Astrocyte (in vitro differentiated cells and primary cell): Measurements from ENCODE around the gene KRT26.

ENCODE experiments used
- CTCF ChIP-seq: IDR thresholded peaks from 2 replicates; pipeline ENCODE4 v1.5.1; 2011; ENCODE audit warnings: low read depth, mild to moderate bottlenecking, inconsistent platforms, low read length, moderate library complexity; ENCODE audit not compliant: insufficient read depth
- EZH2 ChIP-seq: IDR thresholded peaks from 2 replicates; pipeline ENCODE4 v1.6.1; 2012; ENCODE audit warnings: mild to moderate bottlenecking, low read length, inconsistent platforms; ENCODE audit not compliant: insufficient read depth

- TF ChIP-seq CTCF (no peak), EZH2 (no peak)
Observed at GRCh38 chr17:40734018-40734417, 38.0 kb downstream of the KRT26 start.
